HL-60 (cell line): ENCODE data around the gene ANKRD12.

Source experiments
- CTCF ChIP-seq: IDR thresholded peaks from one replicate; pipeline ENCODE4 v1.5.1; 2011; ENCODE audit warnings: low read length, control low read depth, inconsistent platforms; ENCODE audit not compliant: insufficient read depth
- GABPA ChIP-seq: IDR thresholded peaks from 2 replicates; pipeline ENCODE4 v1.6.1; 2012; ENCODE audit warnings: low read depth
- POLR2AphosphoS5 ChIP-seq: IDR thresholded peaks from 2 replicates; pipeline ENCODE4 v1.6.1; 2012; ENCODE audit warnings: low read depth
- SPI1 ChIP-seq: IDR thresholded peaks from 2 replicates; pipeline ENCODE4 v1.6.1; 2012; ENCODE audit warnings: low read depth, mild to moderate bottlenecking, borderline replicate concordance

- TF ChIP-seq CTCF (no peak), POLR2AphosphoS5 (no peak), GABPA (no peak), SPI1 (no peak)
These were observed 101.4 kb downstream of the ANKRD12 start for GRCh38 chr18:9237981-9238380.
